GM19438 (cell line): Measurements from ENCODE around the gene SSBP2.
"Not testable (repeated sequence)": the region's sequence is repeated elsewhere in the genome, so short reads cannot be mapped to it uniquely, and the experiment has no call there.

Experiments used
- ATAC-seq: cut with Tn5 transposase; IDR thresholded peaks from one replicate; pipeline ENCODE4 v1.9.1; 2021; ENCODE audit warnings: low read depth; ENCODE audit not compliant: unreplicated experiment

Gene SSBP2

DNA sequence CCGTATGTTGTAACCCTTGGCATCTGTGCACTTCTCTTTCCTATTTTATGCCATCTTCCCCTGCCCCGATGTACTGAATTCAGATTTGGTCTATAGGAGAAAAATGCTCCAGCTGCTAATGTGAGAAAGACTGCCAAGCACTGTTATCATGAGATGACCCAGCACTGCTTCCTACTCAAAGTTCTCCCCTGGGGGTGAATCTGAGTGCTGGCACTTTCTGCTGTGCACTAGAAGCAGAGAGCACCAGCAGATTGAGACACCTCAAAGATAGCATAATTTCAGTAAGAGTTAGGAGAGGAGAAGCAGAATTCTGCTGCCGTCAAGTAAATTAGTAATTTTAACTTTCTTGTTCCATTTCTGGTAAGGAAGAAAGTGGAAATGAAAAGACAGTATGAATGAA, 264.2 kb downstream of the SSBP2 start:
- no peak for ATAC-seq

DNA sequence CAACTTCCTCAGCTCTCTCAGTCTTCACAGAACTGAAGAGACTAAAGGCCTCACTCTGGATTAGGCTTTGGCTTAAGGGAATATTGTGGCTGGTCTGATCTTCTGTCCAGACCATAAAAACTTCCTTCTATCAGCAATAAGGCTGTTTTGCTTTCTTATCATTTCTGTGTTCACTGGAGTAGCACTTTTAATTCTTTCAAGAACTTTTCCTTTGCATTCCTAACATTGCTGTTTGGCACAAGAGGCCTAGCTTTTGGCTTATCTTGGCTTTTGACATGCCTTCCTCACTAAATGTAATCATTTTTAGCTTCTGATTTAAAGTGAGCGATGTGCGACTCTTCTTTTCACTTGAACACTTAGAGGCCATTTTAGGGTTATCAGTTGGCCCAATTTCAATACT, 268.3 kb downstream of the SSBP2 start:
- no peak for ATAC-seq

DNA sequence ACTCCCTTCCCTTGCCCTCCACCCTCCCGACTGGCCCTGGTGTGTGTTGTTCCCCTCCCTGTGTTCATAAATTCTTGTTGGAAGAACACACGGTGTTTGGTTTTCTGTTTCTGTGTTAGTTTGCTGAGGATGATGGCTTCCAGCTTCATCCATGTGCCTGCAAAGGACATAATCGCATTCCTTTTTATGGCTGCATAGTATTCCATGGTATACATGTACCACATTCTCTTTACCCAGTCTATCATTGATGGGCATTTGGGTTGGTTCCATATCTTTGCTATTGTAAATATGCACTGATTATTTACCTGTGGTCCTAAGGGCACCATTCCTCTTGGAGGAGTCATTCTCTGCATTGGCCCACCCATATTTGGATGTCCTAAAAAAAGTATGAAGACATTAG, 277.5 kb downstream of the SSBP2 start:
- not testable (repeated sequence) for ATAC-seq

DNA sequence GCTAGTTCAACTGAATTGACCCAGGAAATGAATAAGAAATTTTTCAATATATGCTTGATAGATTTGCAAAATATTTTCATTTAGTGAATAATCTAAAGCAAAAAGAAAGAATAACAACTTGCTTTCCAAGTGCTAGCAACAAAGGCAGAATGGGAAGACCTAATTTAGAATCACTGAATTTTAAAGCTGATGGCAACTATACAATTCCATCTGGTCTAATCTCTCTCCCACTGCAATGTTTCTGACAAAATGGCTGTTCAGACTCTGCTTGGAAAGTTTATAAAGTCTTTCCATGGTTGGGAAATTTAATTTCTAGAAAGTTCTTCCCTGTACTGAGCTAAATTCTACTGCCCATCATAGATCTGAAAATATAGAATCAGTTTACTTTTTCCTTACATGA, 281.2 kb downstream of the SSBP2 start:
- ATAC-seq = no peak

DNA sequence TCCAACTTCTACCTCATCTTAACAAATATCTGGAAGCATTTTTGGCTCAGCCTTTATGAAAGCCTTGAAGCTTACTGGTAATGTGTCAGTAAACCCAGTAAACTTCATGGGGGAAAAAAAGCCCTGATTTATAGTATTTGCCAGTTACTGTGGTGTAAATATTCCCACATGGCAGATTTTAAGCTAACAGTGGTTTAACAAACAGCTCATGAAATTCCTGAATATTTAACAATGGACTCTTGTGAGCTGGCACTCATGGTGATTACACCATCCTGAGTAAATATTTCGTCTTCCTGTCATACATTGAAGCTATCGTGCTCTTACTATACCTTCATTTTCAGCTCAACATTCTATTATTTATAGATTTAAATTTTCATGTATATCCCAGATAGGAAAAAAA, 300.0 kb downstream of the SSBP2 start:
- no peak for ATAC-seq

DNA sequence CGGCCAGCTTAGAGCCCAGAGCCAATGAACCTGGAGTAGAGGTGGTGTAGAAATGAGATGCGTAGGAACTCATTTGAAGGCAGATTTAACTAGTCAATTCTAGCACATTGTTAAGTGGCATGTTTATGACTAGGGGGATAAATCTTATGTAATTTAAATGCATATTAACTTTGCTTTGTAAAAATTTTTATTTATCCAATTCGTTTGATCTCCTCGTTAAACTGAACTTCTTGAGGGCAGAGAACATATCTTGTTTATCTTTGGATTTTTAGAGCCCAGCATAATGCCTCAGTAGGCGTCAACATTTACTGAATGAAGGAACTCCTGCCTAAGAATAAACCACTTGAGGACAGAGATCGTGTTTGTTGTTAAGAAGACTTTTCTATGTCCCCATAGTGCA, 315.9 kb downstream of the SSBP2 start:
- no peak for ATAC-seq

DNA sequence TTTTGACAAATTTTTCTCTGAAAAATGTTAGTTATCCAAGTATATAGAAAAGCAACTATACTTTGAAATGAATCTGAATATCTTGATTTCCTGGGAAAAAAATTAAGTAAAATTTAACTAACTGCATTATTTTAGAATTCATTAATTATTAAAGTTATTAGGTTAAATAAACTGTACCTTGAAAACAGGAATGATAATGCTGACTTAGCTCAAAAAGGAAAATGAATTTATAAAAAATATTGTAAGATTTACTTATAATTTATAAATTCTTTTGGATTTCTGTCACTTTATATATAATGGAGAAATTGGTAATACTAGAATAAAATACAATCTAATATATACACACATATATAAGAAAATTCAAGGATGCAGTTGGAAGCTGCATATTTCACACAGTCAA, 320.9 kb downstream of the SSBP2 start:
- ATAC-seq = no peak

DNA sequence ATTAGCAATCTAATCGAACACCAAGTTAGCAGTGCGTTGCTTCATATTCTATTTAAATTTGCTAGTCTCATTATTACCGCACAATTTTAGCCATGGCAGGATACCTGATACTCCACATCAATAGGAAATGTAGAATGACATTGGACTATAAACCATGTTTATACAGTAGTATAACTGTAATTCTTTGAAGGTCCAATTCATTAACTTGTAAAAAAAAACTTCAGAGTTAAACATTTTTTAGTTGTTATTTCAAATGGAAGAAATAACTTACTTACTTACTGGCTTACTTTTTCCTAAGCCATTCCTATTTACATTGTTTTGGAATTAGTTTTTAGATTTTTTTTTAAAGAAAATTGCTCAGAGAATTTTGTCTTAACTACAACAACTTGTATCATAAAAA, 321.5 kb downstream of the SSBP2 start:
- no peak for ATAC-seq

DNA sequence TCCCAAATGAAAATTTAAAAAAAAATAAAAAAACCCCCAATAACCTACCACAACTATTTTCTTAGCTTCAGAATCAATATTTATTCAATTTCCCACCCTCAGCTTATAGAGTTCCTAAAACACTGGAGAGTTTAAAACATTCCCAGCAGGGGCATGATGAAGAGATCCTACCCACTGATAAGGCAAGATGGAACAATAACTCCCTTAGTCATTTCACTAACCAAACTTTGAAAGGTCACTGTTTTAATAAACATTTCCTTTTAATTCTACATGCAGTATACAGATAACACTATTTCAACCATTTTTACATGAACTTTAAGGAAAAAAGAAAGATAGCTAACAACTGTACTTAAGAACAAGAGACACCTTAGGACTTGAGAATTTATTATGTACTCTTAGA, 322.0 kb downstream of the SSBP2 start:
- no peak for ATAC-seq

DNA sequence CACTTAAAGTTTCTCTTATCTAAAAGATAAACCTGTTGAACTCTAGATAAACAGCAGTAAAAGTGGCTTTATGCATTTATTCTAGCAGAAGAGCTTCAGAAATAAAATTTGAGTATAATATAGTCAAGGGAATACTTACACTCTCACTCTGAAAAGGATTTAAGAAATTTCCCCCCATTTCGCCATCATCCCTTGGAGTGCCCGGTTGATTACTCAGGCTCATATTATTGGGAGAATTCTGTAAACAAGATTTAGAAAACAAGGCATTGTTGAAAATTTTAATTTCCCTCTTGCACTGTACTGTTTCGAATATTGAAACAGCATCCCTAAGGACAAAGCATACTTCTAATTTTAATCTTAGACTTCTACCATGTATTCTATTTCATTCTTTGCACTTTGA, 322.5 kb downstream of the SSBP2 start:
- ATAC-seq = no peak

DNA sequence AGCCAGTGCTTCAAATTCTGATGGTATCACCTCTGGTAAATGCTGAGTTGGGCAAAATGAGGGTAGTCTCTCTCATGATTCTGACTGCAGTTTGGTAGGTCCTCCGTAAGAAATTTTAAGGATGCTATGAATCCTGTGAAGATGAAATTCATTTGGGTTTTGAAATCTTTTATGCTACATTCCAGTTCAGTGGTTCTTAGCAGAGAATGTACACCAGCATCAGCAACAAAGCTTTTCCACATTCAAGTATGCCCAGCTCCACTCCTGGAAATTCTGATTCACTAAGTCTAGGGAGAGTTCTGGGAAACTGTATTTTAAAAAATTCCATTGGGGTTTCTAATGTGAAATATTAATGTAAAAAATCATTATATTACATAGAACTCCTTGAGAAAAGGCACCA, 323.3 kb downstream of the SSBP2 start:
- no peak for ATAC-seq

DNA sequence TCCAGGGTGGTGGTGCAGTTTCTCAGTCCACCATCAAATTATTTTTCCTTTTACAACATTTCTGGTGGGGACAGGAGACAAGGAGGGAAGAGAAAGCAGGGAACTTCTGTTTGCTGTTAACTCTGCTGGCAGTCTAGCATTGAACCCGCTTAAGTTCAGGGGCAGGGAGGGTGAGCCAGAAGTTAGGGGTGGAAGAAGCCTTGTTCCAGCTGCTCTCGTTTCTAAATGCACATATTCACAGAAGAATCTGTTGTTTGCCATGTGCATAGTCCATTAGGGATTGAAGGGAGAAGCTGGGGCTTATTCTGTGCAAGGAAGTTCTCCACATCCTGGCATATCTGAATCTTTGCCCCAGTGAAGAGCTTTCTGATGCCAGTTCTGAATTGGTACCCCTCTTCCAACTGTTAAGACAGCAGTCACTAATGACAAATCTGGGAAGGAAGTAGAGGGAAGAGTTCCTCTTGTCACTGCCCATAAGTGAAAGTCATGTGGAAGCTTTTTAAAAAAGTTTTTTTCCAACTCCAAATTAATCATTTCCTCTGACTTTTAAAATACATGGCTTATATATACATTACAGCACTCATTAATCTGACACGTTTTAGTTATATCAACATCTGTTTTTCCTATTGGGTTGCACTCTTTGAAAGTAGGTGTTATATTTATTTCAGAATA, 324.4 kb downstream of the SSBP2 start:
- no peak for ATAC-seq

DNA sequence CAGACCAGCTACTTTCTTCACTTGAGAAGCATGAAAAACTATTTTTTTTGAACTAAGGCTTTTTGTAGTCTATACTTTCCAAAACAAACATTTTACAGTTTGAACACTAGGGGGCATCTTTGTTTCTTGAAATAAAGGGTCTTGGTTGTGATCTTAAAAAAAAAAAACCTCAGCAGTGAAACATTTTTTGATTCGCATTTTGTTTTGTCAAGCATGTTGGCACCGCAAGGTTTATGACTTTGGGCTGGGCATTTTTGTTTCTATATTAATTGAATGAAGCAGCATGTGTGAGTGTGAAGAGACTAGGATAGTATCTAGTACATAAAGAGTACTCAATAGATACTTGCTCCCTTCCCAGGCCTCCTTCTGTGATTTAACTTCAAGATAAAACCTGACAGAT, 325.3 kb downstream of the SSBP2 start:
- no peak for ATAC-seq

DNA sequence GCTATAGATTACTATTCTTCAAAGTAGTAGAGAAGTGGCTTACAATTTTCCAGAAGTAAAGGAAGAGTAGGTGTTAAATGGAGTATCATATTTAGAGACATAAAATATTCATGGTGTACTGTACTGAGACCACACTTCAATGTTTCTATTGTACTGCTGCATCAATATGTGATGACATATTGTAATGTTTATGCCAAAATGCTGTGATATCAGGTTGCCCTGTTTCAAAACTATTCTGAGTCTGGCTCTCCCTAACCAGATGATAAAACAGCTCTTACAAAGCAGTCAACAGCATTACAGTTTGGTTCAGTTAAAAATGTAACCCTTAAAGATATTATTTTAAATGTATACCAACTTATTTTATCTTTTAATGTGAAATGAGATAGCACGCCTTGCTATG, 326.2 kb downstream of the SSBP2 start:
- no peak for ATAC-seq

DNA sequence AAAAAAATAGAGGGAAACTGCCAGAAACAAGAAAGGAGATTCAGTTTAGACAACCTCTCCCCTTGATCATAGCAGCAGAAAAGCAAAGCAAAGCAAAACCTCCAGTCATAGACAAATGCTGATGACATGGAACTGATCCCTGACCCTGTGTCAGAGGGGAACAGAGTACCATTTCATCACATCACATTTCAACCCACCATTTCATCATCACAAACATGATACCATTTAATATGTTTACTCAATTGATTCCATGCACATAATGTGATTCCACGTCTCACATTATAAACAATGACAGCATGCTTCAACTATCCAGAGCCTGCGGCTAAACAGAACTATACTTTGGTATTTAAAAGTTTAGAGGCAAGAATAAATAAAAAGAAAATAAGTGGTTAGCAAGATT, 328.2 kb downstream of the SSBP2 start:
- ATAC-seq = no peak

DNA sequence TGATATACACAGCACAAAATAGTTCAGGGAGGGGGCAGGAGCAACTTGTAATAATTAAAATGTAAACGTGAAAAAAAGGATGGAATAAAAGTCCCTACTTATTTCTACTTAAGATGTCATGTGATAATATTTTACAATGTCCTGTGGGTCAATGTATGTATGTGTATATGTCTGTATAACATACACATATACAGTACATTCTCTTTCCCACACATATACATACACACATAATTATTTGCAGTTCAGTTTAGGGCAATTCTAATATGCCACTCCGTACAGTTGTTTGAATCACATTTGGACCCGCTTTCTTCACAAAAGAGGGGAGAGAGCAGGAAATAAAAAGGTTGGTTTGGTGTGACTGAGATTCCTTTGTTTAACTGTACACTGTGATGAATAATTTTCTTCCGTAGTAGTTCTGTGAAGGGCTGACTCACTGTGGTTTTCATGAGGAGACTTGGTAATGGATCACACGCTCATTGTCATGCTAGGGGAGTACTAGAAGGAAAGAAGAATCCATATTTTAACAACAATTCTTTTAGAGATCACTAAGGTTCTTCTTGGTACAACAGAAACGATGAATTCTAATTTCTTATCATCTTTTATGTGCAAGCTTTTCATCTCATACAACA, 330.7 kb downstream of the SSBP2 start:
- ATAC-seq = no peak

DNA sequence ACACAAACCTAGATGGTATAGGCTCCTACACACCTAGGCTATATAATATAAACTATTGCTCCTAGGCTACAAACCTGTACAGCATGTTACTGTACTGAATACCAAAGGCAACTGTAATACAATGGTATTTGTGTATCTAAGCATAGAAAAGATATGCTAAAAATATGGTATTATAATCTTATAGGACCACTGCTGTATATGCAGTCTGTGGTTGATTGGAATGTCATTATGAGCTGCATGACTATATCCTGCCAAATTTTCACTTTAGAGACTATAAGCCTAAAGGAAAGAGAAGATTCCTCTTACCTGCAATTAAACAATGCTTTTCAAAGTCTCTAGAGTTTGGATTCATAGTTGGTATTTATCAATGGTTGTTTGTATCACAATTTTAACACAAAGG, 332.3 kb downstream of the SSBP2 start:
- no peak for ATAC-seq

DNA sequence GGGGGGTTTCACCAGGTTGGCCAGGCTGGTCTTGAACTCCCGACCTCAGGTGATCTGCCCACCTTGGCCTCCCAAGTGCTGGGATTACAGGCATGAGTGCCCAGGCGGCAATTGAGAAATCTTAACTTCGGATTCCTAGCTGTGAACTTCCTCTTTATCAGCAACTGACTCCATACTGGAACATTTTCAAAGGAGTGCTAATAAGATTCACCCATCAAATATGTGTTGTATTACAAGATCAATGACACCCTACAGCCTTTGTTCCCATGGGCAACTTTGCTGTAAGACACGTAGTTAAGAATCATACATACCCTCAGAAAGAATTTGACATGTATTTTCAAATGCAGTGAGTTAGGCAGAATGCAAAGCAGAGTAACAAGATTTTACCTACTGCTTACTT, 333.8 kb downstream of the SSBP2 start:
- no peak for ATAC-seq

DNA sequence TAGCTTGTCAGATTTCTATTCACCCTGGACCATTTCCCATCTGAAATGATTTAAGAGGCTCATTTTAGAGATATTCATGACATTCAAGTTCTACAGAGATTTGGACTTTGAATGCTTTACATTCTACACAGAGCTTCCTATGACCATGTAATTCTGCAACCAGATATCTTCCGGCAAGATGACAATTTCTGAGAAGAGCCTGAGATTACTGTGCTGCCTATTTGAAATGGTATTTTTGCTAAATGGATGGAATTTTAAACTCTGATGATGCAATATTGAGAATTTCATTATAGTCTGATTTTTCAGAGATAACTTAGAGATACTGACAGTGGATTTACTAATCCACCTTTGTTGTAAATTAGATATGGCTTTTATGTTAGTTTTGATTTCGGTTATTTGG, 341.0 kb downstream of the SSBP2 start:
- no peak for ATAC-seq

DNA sequence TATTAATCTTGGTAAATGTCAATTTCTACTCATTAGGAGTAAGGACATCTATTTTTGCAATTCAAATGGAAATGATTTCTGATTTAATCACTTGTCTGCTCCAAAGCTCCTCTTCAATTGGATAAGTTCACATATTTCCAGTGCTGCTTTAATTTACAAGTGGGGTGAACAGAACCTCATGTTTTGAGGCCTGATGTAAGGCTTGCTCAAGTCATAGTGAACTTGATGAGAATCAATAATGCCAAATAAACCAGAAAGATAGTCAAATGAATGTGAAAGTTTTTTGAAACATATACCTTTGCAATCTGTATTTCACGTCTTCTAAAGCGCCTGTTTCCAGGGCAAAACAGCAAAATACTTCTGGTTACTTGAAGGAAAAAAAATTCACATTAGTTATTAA, 341.5 kb downstream of the SSBP2 start:
- no peak for ATAC-seq

DNA sequence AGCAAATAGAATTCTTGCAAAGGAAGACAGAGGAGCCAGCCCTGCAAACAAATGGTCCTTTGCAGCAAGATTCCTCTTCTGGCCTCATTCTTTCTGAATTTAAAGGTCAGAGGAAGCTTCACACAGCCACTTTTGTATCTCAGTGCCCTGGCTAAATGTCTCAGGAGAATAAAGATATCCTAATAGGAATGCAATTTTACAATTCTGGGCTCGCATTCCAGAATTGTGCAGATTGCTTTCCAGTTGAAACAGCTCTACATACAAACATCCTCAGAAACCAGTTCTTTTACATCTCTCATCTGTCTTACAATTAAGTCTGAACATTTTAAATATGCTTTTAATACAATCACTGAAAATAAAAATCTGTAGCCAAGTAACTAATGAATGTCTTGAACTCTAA, 342.4 kb downstream of the SSBP2 start:
- ATAC-seq = no peak

DNA sequence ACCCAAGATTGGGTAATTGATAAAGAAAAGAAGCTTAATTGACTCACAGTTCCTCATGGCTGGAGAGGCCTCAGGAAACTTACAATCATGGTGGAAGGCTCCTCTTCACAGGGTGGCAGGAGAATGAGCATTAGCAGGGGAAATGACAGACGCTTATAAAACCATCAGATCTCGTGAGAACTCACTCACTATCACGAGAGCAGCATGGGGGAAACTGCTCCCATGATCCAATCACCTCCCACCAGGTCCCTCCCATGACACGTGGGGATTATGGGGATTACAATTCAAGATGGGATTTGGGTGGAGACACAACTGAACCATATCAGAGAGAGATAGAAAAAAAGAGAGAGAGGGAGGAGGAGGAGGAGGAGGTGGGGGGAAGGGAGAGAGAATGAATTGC, 343.1 kb downstream of the SSBP2 start:
- ATAC-seq = not testable (repeated sequence)
